NB4 (cell line): ENCODE results near the gene PCDHAC2.

Experiments used
- DNase-seq: peaks from one replicate; pipeline ENCODE4 v3.0.0; 2010; ENCODE audit warnings: low read depth
- H3K4me3 ChIP-seq: one replicate; pipeline ENCODE4 v1.5.1; 2011; ENCODE audit warnings: mild to moderate bottlenecking, low read depth, low read length, moderate library complexity
- CTCF ChIP-seq: IDR thresholded peaks from one replicate; pipeline ENCODE4 v1.5.1; 2012; ENCODE audit warnings: low read depth, low read length
- MAX ChIP-seq: IDR thresholded peaks from 2 replicates; pipeline ENCODE4 v1.6.1; 2011; ENCODE audit warnings: low read depth, low read length
- MYC ChIP-seq: IDR thresholded peaks from 2 replicates; pipeline ENCODE4 v1.6.1; 2011; ENCODE audit warnings: low read depth, low read length
- POLR2A ChIP-seq: IDR thresholded peaks from 2 replicates; pipeline ENCODE4 v1.6.1; 2011; ENCODE audit warnings: mild to moderate bottlenecking; ENCODE audit not compliant: insufficient read length; ENCODE audit errors: extremely low read depth

PCDHAC2 gene

GRCh38 chr5:141010047-141010793 lies 43.9 kb downstream of the PCDHAC2 start:
- TF ChIP-seq CTCF (no peak), MYC (no peak), POLR2A (no peak), MAX (no peak)
- DNase-seq = no peak
- H3K4me3 ChIP-seq = no peak overlapping the region

GRCh38 chr5:141017943-141018342 lies 51.7 kb downstream of the PCDHAC2 start:
- TF ChIP-seq MYC = no peak
- no peak for TF ChIP-seq POLR2A
- no peak for TF ChIP-seq CTCF
- no peak for TF ChIP-seq MAX
- DNase-seq = no peak
- H3K4me3 ChIP-seq = no peak overlapping the region
